HG03097 (cell line): ENCODE measurements around the gene CACNA2D2.
"Not testable (repeated sequence)": the region's sequence is repeated elsewhere in the genome, so short reads cannot be mapped to it uniquely, and the experiment has no call there.

Source experiments
- ATAC-seq: cut with Tn5 transposase; IDR thresholded peaks from one replicate; pipeline ENCODE4 v1.9.1; 2021; ENCODE audit not compliant: unreplicated experiment, low FRiP score

CACNA2D2 gene

GRCh38 chr3:50530001-50530970 lies 26.9 kb upstream of the CACNA2D2 start:
- ATAC-seq, result no peak

DNA sequence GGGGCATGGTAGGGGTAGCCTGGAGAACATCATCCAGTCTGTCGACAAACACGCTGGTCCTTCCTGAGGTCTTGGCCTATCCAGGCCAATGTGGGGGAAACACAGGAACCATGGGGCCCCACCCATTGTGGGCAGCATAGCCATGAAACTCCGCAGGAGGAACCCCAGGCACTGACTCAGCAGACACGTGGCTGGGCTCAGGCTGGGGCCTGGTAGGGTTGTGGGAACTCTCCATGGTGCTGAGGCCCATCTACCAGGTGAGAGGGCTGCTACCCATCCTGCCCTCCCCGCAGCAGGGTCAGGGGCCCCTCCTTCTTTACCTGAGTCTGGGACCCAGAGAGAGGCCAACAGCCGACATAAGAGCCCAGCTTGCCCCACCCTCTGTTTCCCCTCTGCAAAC lies 22.6 kb upstream of the CACNA2D2 start:
- no peak for ATAC-seq

DNA sequence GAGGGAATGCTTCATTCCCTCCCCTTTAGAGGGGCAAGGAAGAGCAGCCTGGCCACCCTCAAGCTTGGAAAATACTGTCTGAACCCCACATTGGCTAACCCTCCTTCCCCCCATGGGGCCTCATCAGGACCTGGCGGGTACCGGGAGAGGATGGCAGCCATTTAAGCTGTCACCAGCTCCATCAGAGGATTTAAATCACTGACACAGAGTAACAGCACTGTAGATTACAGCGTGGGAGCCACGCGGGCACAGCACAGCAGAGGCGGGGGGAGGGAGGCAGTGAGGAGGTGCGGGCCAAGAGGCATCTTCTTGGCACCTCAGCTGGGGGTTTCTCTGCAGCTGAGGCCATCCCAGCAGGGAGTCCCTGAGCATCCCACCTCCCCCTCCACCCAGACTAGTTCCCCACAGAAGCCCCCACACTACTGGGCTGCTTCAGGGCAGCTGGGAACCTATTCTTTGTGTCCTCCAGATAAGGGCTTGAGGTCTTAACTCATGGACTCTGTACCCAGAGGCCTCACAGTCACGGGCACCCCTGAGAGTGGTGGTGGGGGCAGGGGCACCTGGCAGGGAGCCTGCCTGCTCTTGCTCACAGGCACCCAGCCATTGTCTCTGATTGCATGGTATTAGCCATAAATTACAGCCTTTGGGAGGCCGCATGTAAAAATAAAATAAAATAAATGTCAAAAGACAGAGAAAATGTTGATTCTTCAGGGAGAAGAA lies 21.9 kb upstream of the CACNA2D2 start:
- ATAC-seq, result no peak

GRCh38 chr3:50524746-50525145 lies 21.3 kb upstream of the CACNA2D2 start:
- ATAC-seq, result no peak

DNA sequence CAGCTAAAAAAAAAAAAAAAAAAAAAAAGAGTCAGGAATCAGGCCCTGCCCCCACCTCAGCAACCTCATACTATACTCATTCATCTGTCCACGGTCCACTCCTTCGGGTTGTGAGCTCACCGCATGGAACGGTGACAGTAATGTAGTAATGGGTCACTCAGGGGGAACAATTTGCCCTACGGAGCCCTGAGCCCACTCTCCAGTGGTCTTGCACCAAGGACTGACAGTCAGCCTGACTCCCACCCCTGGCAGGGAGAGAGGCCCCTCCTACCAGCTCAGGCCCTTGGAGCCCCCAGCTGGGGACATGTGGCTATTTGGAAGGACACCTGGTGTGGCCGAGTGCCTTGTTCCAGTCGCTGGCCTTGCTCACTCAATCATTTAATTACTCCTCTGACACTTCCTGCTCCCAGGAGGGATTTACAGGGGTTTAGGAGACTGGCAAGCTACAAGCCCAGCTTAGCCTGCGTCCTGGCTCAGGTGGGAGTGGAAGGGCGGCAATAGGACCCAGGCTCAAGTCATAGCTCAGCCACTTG lies 19.9 kb upstream of the CACNA2D2 start:
- no peak for ATAC-seq

GRCh38 chr3:50521572-50521971 lies 18.1 kb upstream of the CACNA2D2 start:
- no peak for ATAC-seq

DNA sequence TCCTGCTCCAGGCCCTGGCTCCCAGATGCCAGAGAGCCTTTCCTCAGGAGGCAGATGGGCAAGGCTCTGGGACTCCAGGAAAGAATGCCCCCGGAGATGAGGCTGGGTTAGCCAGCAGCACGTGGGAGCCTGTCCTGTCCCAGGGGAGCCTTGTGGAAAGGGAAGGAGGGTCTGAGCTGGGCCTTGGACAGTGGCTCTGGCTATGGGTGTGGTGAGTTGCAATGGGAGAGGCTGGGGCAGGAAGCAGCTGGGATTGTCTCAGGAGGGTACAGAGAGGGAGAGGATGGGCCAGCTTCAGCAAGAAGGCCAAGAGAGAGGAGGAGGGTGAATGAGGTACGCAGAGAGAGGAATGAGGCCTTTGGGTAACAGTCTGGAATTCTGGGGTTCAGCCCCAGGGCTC lies 17.4 kb upstream of the CACNA2D2 start:
- no peak for ATAC-seq

DNA sequence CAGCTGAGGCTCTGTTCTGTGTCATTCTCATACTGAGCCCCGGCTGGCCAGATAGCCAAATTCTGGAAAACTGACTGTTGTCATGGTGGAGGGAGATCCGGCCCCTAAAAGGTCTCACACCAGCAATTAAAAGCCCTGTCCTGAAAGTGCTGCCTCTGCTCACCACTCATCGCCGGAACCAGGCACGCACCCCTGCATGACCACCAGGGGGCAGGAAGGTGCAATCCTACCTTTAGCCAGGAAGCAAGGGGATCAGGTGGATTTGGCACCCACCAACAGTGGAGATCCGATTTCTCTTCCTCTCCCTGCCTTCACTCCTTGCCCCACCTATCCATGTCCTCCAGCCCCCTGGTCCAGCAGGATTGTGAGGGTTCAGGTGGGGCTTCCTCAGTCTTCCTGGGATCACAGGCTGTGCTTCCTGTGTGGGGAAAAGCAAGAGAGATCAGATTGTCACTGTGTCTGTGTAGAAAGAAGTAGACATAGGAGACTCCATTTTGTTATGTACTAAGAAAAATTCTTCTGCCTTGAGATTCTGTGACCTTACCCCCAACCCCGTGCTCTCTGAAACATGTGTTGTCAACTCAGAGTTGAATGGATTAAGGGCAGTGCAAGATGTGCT lies 16.1 kb upstream of the CACNA2D2 start:
- ATAC-seq, result no peak

GRCh38 chr3:50518436-50518835 lies 15.0 kb upstream of the CACNA2D2 start:
- ATAC-seq, result no peak

DNA sequence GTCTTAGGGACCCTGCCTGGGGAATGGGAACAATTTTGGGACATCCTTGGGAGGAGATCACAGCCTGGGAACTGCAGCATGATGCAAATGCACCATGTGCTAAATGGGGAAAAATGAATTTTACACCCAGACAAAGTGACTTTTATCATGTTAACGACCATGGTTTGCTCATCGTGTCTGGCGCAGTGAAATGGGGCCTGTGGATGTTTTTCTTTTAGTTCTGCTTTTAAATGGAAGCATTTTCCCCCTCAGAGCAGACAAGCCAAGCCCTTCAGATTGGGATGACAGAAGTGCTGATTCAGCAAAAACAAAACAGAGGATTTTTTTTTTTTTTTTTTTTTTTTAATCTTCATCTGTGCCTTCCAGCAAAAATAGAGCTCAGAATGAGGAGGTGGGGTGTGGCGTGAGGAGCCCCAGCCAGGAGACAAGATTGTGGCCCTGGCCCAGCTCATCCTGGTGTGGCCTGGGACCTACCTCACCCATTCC lies 14.3 kb upstream of the CACNA2D2 start:
- ATAC-seq, result no peak

- no peak for ATAC-seq
Measured at GRCh38 chr3:50516440-50516871, 13.0 kb upstream of the CACNA2D2 start.

GRCh38 chr3:50515565-50516439 lies 12.4 kb upstream of the CACNA2D2 start:
- no peak for ATAC-seq

- ATAC-seq, result not testable (repeated sequence)
Measured at GRCh38 chr3:50512908-50513307, 9.5 kb upstream of the CACNA2D2 start.

GRCh38 chr3:50512131-50512530 lies 8.7 kb upstream of the CACNA2D2 start:
- ATAC-seq, result no peak

DNA sequence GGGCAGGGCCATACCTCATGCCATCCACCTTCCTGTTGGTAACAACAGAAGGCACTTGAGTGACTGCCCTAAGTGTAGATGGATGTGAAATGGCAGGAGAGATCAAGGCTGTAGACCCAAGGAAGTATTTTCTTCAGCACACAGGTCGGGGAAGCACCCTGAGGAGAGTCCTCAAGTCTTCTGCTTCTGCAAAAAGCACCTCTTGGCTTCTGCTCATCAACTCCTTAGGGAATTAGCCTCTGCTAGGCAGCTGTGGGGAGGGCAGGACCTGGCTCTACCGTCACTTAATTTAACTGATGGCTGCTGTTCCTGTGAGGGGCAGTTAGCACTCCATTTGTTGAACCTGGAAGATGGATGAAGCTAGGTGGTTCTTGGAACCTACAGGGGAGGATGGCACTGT lies 6.9 kb upstream of the CACNA2D2 start:
- ATAC-seq, result no peak

GRCh38 chr3:50509715-50510114 lies 6.3 kb upstream of the CACNA2D2 start:
- ATAC-seq, result no peak

GRCh38 chr3:50508821-50509220 lies 5.4 kb upstream of the CACNA2D2 start:
- no peak for ATAC-seq

- ATAC-seq, result no peak
Measured at GRCh38 chr3:50506169-50506568, 2.7 kb upstream of the CACNA2D2 start.

- ATAC-seq, result no peak
Measured at GRCh38 chr3:50504681-50505080, 1.2 kb upstream of the CACNA2D2 start.
